ENCODE results near the gene GNGT1.

The GNGT1 gene

GRCh38 chr7:93943816-93944540, 37.6 kb downstream of the GNGT1 start:
- H3K4me3 ChIP-seq (ENCODE audit: low read depth, low read length): no peak overlapping the region
- TF ChIP-seq, protein P1, sequence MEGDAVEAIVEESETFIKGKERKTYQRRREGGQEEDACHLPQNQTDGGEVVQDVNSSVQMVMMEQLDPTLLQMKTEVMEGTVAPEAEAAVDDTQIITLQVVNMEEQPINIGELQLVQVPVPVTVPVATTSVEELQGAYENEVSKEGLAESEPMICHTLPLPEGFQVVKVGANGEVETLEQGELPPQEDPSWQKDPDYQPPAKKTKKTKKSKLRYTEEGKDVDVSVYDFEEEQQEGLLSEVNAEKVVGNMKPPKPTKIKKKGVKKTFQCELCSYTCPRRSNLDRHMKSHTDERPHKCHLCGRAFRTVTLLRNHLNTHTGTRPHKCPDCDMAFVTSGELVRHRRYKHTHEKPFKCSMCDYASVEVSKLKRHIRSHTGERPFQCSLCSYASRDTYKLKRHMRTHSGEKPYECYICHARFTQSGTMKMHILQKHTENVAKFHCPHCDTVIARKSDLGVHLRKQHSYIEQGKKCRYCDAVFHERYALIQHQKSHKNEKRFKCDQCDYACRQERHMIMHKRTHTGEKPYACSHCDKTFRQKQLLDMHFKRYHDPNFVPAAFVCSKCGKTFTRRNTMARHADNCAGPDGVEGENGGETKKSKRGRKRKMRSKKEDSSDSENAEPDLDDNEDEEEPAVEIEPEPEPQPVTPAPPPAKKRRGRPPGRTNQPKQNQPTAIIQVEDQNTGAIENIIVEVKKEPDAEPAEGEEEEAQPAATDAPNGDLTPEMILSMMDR (IDR thresholded peaks at IDR 0.05; ENCODE audit: insufficient read depth, low read depth, low read length, missing control alignments): no peak
- no peak for DNase-seq (ENCODE audit: low read depth)

DNA sequence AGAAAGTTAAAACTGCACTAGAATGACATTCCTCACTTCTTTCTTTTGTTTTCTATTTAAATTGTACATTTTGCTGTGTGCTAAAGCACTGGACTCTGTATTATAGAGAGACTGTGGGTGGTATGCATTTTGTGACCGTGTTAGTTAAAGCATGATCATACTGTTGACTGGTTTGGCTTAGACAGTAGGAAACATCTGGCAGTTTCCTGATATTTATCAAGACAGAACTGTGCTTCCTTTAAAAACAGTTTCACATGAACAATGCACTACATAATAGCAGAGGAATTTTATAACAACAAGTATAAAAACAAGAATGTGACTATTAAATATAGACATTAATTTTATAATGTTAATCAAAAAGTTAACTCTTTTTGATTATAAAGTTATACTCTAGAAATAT, 38.3 kb downstream of the GNGT1 start:
- TF ChIP-seq, protein P1 (IDR thresholded peaks at IDR 0.05; ENCODE audit: insufficient read depth, low read depth, low read length, missing control alignments): no peak
- DNase-seq (ENCODE audit: low read depth): no peak
- H3K4me3 ChIP-seq (ENCODE audit: low read depth, low read length): no peak overlapping the region

DNA sequence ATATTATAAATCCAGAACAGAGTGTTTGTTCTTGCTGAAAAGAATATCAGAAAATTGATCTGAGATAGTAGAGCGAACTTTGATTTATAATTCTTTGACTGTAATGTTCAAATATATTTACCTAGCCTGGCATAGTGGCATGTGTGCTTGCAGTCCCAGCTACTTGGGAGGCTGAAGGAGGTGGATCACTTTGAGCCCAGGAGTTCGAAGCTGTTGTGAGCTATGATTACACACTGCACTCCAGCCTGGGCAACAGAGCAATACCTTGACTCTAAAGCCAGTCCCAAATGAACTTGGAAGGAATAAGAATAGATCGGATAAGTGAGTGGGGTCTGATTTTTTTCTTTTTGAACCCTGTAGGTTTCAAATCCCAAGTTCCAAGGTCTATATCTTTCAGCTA, 38.7 kb downstream of the GNGT1 start:
- no peak overlapping the region for H3K4me3 ChIP-seq (ENCODE audit: low read depth, low read length)
- no peak for DNase-seq (ENCODE audit: low read depth)
- TF ChIP-seq, protein P1 (IDR thresholded peaks at IDR 0.05; ENCODE audit: insufficient read depth, low read depth, low read length, missing control alignments): no peak

DNA sequence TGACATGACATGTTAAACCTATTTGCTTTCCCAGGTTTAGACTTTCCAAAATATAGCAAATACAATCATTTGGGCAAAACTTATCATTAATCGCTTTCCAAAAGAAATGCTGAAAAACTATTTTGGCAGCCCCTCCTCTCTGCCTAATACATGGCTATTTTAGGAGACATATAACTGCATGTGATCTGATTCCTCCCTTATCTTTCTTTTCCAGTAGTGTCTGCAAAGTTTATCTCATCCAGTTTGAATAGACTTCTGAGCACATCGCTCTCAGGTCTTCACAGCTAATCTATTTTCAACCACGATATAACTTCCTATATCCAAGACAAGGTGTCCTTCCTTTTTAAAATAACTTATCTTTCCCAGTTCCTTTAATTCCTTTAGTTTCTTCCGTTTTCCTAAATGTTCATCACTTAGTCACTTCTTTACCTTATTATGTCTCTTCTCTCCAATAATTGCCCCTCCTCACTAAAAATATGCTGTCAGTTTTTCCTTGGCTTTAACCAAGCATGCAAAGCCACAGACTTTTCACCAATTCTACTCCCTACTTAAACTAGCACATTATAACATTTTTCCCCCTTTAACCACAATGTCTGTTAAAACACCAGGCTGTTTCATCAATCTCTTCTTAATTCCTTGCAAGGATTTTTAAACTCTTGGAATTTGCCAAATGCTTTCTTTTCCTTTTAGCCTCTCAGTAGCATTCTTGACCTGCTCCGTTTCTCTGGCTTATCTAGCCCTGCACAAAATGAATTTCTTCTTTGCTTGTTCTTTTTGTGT, 39.6 kb downstream of the GNGT1 start:
- DNase-seq (ENCODE audit: low read depth): no peak
- TF ChIP-seq, protein P1 (IDR thresholded peaks at IDR 0.05; ENCODE audit: insufficient read depth, low read depth, low read length, missing control alignments): no peak
- no peak overlapping the region for H3K4me3 ChIP-seq (ENCODE audit: low read depth, low read length)

DNA sequence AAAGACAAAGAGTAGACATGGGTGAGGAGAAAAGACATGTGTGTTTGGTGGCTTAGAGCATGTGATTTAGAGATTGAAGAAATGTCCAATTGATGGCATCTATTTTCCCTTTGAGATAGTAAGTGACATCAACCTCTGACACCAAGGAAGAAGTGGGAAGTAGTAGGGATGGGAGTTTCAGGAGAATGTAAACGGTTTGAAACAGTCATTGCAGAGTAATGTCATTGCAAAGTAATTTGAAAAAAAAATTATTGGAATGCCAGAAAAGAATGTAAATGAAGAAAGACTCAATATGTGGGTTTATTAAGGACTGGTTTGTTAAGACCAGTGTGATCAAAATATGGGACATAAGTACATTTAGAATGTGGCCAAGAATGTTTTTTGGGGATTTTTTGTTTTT, 41.7 kb downstream of the GNGT1 start:
- DNase-seq (ENCODE audit: low read depth): no peak
- no peak overlapping the region for H3K4me3 ChIP-seq (ENCODE audit: low read depth, low read length)
- TF ChIP-seq, protein P1 (IDR thresholded peaks at IDR 0.05; ENCODE audit: insufficient read depth, low read depth, low read length, missing control alignments): no peak

DNA sequence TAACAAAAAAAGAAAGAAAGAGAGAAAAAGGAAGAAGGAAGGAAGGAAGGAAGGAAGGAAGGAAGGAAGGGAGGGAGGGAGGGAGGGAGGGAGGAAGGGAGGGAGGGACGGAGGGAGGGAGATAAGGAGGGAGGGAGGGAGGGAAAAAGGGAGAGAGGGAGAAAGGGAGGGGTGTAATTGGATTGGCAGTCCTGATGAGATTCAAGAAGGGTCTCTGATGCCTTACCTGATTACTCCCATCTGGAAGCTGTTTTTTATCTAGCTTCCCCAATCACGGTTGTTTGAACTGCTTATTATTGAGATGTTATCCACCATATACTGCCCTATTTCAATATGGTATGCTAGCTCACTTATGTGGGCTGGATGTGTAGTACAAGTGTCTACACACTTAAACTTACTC, 42.5 kb downstream of the GNGT1 start:
- DNase-seq (ENCODE audit: low read depth): no peak
- H3K4me3 ChIP-seq (ENCODE audit: low read depth, low read length): no peak overlapping the region
- TF ChIP-seq, protein P1 (IDR thresholded peaks at IDR 0.05; ENCODE audit: insufficient read depth, low read depth, low read length, missing control alignments): no peak

Data from GM12865 (cell line).